Activated naive CD4-positive, alpha-beta T cell (primary cell): ENCODE measurements around the gene CAMK4.
"Not testable (repeated sequence)": the region's sequence is repeated elsewhere in the genome, so short reads cannot be mapped to it uniquely, and the experiment has no call there.

ENCODE experiments used
- DNase-seq, 4 experiments: peaks; one replicate each; lab custom pipeline; 2025; lab: John Stamatoyannopoulos, UW

Gene CAMK4

DNA sequence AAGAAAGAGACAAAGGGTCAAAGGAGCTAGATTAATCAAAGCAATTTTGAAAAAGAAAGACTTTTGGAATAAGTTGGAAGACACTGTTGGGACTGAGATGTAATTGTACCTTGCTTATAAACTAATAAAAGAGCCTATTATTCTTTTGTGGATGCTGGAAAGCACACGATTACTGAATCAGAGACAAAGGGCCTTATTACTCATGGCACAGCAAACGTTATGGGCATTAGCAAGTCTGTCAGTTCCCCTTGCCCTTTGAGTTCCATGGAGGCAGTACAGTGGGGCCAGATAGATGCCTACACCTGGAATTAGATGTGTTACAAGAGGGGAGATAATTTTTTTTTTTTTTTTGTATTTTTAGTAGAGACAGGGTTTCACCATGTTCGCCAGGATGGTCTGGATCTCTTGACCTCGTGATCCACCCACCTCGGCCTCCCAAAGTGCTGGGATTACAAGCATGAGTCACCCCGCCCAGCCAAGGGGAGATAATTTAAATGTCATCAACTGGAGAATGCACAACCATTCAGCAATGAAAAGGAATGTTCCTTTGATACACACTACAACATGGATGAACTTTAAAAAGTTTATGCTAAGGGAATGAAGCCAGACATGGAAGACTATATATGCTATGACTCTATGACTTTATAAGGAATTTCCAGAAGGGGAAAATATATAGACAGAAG lies 159.2 kb downstream of the CAMK4 start:
- no peak for DNase-seq

- DNase-seq = no peak
Measured at GRCh38 chr5:111384220-111384619, 160.0 kb downstream of the CAMK4 start.

GRCh38 chr5:111385051-111385450 lies 160.9 kb downstream of the CAMK4 start:
- DNase-seq = no peak

DNA sequence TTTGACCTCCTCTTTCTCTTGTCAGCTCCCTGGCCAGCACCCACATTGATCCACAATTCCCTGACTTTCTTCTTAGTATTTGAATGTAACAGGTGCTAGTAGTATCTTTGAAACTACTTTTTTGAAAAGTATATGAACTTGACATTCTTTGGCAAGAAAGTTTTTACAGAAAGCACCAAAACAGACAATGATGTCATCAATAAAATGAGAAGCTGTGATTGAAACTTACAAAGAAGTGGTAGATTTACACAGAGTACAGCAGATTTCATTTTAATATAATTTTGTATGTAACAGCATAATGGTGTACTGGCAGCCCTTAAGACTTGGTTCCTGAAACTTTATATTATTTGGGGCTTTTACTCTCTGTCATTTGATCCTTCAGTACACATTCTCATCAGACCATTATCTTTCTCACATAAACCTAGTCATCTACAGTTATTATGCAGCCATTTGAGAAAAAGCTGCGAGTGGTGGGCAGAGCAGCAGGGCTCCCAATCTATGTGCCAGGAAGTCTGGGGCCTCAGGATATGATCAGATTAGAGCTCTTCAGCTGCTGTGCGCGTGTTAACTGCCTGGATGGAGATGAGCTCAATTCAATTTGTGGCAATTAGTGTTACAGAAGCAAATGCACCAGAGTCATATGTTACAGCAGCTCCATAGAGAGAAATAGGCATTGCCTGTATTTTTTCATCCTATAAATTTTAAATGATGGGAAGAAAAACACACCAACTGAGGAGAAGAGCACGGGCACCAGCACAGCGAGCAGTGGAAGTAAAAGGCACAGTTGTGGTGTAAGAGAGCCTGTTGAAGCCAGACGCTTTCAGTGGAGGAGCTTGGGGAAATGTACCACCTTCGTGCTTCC lies 162.0 kb downstream of the CAMK4 start:
- DNase-seq = no peak

- no peak for DNase-seq
Measured at GRCh38 chr5:111386832-111387162, 162.6 kb downstream of the CAMK4 start.

DNA sequence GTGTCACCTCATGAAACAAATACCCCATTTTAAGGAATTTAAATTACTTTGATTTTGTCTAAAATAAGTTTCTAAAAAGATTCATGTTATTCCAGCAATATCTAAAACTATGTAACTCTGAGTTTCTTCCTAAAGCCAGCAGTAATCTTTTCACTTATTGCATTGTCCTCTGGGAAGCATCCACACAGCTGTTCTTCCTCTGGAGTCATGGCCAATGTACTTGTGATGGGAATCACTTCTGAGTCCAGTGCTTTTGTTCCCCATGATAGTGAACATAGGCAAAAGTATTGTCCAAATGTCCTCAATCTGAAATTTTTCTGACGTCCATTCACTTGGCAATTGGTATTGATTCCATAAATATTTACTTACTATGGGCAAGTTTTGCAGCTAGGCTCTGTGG lies 163.2 kb downstream of the CAMK4 start:
- no peak for DNase-seq

DNA sequence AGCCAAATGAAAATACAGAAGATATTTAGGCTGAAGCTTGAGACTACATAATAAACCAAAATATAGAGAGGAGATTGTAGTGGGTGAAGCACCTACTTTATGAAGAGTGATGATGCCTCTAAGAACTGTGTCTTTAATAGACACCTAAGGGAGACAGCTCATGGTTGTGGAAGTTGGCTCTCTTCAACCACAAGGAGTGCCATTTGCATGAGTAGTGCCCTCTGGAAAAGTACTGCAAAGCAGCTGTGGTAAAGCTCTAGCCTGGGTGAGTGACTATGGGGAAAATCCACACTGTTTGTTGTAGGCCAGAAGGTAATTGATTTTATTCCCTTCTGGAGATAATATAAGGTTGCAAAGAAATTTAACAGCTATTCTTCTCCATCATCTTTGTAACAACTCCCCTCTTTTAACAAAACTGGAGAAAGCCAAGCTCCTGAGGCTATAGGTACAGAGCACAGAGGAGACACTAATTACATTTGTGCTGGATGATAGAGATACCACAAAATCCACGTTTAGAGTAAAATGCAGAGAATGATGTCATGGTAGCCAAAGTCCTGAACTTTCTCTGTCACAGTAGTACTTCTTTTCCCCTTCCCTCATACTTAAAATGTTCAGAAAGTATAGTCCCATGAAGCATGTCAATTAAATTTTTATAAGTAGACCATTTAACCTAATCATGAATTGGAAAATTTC lies 165.4 kb downstream of the CAMK4 start:
- DNase-seq = no peak

- no peak for DNase-seq
Measured at GRCh38 chr5:111392181-111392580, 168.0 kb downstream of the CAMK4 start.

- no peak for DNase-seq
Measured at GRCh38 chr5:111394586-111394985, 170.4 kb downstream of the CAMK4 start.

DNA sequence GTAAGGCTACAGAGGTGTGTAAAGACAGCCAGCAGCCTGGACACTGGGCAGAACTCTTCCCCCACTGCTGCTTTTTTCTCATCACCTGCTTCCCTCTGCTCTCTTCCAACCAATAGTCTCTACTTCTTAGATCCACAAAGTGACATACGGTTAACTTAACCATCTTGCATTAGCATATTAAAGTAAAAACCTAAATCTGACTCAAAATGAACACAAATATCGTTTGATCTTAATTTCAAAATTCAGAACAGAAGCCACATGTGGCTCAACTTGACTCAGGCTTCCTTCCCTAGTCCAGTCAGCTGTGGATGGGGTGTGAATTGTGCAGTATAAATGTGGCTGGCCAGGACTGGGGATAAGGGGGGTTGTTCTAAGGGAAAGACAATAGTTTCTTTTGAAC lies 173.8 kb downstream of the CAMK4 start:
- no peak for DNase-seq

GRCh38 chr5:111399113-111399512 lies 174.9 kb downstream of the CAMK4 start:
- no peak for DNase-seq

- no peak for DNase-seq
Measured at GRCh38 chr5:111401906-111402305, 177.7 kb downstream of the CAMK4 start.

DNA sequence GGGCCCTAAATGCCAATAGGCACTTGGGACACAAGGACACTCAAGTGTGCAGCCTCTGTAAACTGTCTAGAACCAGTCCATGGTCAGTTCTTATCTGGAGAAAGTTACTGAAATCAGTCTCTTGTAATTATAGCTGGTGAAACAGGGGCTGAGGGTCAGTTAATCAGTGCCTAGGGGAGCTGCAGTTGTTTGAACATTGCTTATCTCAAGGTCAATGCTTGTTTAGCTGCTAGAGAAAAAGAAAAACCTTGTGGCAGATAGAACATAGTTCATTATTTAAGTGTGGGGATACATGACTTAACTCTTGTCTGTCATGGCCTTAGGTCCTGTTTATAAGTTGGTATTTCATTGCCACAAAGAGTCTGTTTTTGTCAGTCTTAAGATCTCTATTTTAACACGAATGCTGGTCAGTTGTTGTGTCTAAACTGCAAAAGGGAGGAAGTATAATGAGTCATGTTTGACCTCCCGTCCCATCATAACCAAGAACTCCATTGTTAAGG lies 180.1 kb downstream of the CAMK4 start:
- no peak for DNase-seq

GRCh38 chr5:111407562-111407961 lies 183.4 kb downstream of the CAMK4 start:
- DNase-seq = no peak

GRCh38 chr5:111408817-111409216 lies 184.6 kb downstream of the CAMK4 start:
- no peak for DNase-seq

GRCh38 chr5:111409266-111409665 lies 185.1 kb downstream of the CAMK4 start:
- DNase-seq = not testable (repeated sequence)

DNA sequence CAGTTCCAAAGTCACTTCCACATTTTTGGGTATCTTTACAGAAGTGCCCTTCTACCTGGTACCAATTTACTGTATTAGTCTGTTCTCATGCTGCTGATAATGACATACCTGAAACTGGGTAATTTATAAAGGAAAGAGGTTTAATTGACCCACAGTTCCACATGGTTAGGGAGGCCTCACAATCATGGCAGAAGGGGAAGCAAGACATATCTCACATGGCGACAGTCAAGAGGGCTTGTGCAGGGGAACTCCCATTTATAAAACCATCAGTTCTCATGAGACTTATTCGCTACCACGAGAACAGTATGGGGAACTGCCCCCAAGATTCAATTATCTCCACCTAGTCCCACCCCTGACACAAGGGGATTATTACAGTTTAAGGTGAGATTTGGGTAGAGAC lies 185.9 kb downstream of the CAMK4 start:
- not testable (repeated sequence) for DNase-seq

DNA sequence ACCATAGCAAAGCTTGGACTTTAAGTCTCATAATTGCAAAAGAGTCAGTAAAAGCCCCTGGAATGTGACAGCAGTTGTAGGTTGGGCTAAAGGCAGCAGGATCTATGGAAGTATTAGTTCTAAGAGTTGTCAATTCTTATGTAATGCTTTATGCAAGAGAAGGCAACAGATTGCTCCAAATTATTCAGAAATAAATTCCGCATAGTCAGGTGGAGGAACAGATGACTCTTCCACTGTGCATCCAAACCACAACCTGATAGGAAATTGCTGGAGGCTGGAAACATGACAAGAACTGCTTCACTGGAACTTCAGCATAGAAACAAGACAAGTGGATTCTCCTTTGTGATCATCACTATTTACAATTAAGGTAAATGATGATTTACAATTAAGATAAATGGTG lies 187.1 kb downstream of the CAMK4 start:
- DNase-seq = no peak

GRCh38 chr5:111412593-111412992 lies 188.4 kb downstream of the CAMK4 start:
- no peak for DNase-seq

DNA sequence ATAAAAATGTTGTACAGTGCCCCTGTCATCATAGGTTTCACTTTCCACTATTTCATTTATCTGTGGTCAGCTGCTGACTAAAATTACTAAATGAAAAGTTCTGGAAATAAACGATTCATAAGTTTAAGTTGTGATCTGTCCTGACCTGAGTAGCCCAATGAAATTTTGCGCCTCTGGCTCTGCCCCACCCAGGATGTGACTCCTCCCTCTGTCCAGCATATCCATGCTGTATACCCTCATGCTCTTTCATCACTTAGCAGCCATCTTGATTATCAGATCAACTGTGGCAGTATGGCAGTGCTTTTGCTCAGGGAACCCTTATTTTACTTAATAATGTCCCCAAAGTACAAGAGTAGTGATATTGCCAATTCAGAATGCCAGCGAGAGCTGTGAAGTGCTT lies 190.9 kb downstream of the CAMK4 start:
- no peak for DNase-seq

DNA sequence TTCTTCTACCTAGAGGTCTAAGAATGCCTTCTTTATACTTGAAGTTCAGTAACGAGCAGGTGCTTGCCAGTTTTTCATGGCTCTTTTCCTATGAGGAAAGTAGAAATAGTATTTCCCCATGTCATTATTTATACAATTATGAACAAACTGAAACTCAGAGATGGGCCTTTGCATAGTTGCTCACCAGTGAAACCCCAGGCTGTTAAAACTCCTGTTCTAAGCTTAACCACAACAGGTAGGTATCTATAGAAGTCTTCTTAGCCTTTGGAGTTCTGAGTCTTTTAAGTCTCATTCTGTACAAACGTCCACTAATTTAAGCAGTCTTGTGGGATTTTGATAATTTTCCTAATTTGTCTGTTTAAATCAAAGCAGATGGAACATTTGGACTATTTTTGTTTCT lies 198.1 kb downstream of the CAMK4 start:
- DNase-seq = no peak

- DNase-seq = no peak
Measured at GRCh38 chr5:111422747-111423720, 198.8 kb downstream of the CAMK4 start.
